ENCODE data around the gene ZNF200. TPM values are rescaled to one million over a fixed set of nuclear protein-coding genes. Genes with fewer than 3 reads are reported as not detected.

The ZNF200 gene
- total RNA-seq, 1 experiment from 2014 or later: 8.8 TPM

- TF ChIP-seq RAD21 (IDR thresholded peaks at IDR 0.05; ENCODE audit: low read depth): no peak
- TF ChIP-seq POLR2AphosphoS5 (IDR thresholded peaks at IDR 0.05; ENCODE audit: low read depth, low read length): no peak
- TF ChIP-seq FOSL1 (IDR thresholded peaks at IDR 0.05; ENCODE audit: low read depth): no peak
Measured at GRCh38 chr16:3188925-3189825, 45.8 kb downstream of the ZNF200 start (continued).

GRCh38 chr16:3188675-3188924 lies 46.4 kb downstream of the ZNF200 start:
- ChIA-PET CTCF (interaction anchor here (2.0 kb wide), 1 partner anchor 38 kb away, joined by 8 read pairs; no protein-coding TSS in a partner anchor), POLR2A (interaction anchor here (1.3 kb wide), 1 partner anchor 16 kb away, joined by 3 read pairs; no protein-coding TSS in a partner anchor), RAD21 (ENCODE audit: low non-redundant PET in 1 of 2, low total read pairs in 2 of 2, uncharacterized antibody in 2 of 2, unreplicated experiment in 2 of 2) (no interaction called here)
- Histone ChIP-seq H3K4me3 (replicated peaks in 1 of 2; ENCODE audit: low read depth in 1 of 2, low read length in 2 of 2) (no peak overlapping the region), H3K4me2 (ENCODE audit: low read length) (no peak overlapping the region), H3K36me3 (ENCODE audit: control insufficient read depth in 1 of 2, insufficient read depth in 2 of 2, low read length in 2 of 2) (no peaks in the 10 kb centered on the region), H3K27ac (ENCODE audit: low read depth, low read length) (no peak overlapping the region), H3K9me2 (ENCODE audit: insufficient read depth) (no peaks in the 10 kb centered on the region), H3K9me3 (ENCODE audit: control insufficient read depth in 1 of 2, insufficient read depth in 1 of 2, low read depth in 1 of 2, low read length in 2 of 2) (no peaks in the 10 kb centered on the region; a peak in 1 of 4 replicates), H3K4me1 (ENCODE audit: control insufficient read depth in 1 of 2, insufficient read depth in 2 of 2, low read length in 2 of 2) (peaks cover 11 to 43% of the 10 kb centered on the region in 2 experiments; a peak in 3 of 4 replicates), H2AFZ (ENCODE audit: low read depth, low read length, poor library complexity, severe bottlenecking) (no peak overlapping the region), H3K79me2 (ENCODE audit: insufficient read depth, low read length) (no peaks in the 10 kb centered on the region), H4K20me1 (ENCODE audit: insufficient read depth) (no peaks in the 10 kb centered on the region), H3K27me3 (ENCODE audit: insufficient read depth, low read length) (no peaks in the 10 kb centered on the region), H3K9ac (ENCODE audit: low read length) (no peak overlapping the region)
- intact Hi-C loops (cut with micrococcal nuclease): loop anchor here (5.0 kb wide), 2 partner anchors 36 to 269 kb away; no protein-coding TSS in a partner anchor
- DNase-seq (ENCODE audit: low read depth, low spot score) (no peak), ATAC-seq (no peak)
- TF ChIP-seq, protein P1, sequence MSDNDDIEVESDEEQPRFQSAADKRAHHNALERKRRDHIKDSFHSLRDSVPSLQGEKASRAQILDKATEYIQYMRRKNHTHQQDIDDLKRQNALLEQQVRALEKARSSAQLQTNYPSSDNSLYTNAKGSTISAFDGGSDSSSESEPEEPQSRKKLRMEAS (IDR thresholded peaks at IDR 0.05): no peak
- no peak for TF ChIP-seq EZH2 (IDR thresholded peaks at IDR 0.05)
- TF ChIP-seq RAD21 (IDR thresholded peaks at IDR 0.05; ENCODE audit: low read depth): no peak
- no peak for TF ChIP-seq POLR2AphosphoS5 (IDR thresholded peaks at IDR 0.05; ENCODE audit: low read depth, low read length)
- TF ChIP-seq JUND (IDR thresholded peaks at IDR 0.05): no peak
- TF ChIP-seq YY1 (IDR thresholded peaks at IDR 0.05; ENCODE audit: extremely low read depth, insufficient replicate concordance, low read depth, low read length): no peak
- no peak for TF ChIP-seq TCF7L2 (IDR thresholded peaks at IDR 0.05; ENCODE audit: borderline replicate concordance, extremely low read depth, insufficient read depth, insufficient read length)
- no peak for TF ChIP-seq FOSL1 (IDR thresholded peaks at IDR 0.05; ENCODE audit: low read depth)
- TF ChIP-seq ELF1 (IDR thresholded peaks at IDR 0.05; ENCODE audit: borderline replicate concordance, low read depth): no peak
- TF ChIP-seq EZH2phosphoT487 (IDR thresholded peaks at IDR 0.05; ENCODE audit: borderline replicate concordance): no peak
- TF ChIP-seq SRF (IDR thresholded peaks at IDR 0.05; ENCODE audit: low read depth): no peak
- no peak for TF ChIP-seq ZFX (IDR thresholded peaks at IDR 0.05)
- TF ChIP-seq SP1 (IDR thresholded peaks at IDR 0.05; ENCODE audit: low read depth): no peak
- TF ChIP-seq POLR2A (IDR thresholded peaks at IDR 0.05; ENCODE audit: borderline replicate concordance, extremely low read depth, insufficient read depth, insufficient read length): no peak
- no peak for TF ChIP-seq CTCF (IDR thresholded peaks at IDR 0.05 in 2 of 3, conservative IDR thresholded peaks at IDR 0.05 in 1 of 3; ENCODE audit: borderline replicate concordance in 1 of 3, insufficient read depth in 1 of 3, low read depth in 2 of 3, low read length in 2 of 3)
- no peak for TF ChIP-seq CEBPB (IDR thresholded peaks at IDR 0.05; ENCODE audit: low read depth)
- no peak for TF ChIP-seq ZNF274 (IDR thresholded peaks at IDR 0.05; ENCODE audit: low read depth, low read length)
- TF ChIP-seq EGR1 (IDR thresholded peaks at IDR 0.05; ENCODE audit: low read depth): no peak
- TF ChIP-seq CBX3 (IDR thresholded peaks at IDR 0.05; ENCODE audit: low read depth): no peak
- BruUV-seq (replicated peaks): no TSS peak
